HEK293 (cell line): ENCODE measurements around the gene TEDC2.
A peak's percentile ranks its signal among the peaks of the same experiment; 100 is the strongest.

Experiments
- CTCF ChIA-PET: fragments of 350-600 bp; formaldehyde crosslinking; extraction: SDS; loops from one replicate; lab custom pipeline; 2021; ENCODE audit warnings: antibody characterized with exemption; lab: Yijun Ruan, JAX
- POLR2A ChIA-PET: fragments of 300-600 bp; formaldehyde crosslinking; extraction: SDS; loops from one replicate; lab custom pipeline; 2020; ENCODE audit warnings: antibody characterized with exemption, inconsistent platforms; lab: Yijun Ruan, JAX
- H3K27ac ChIP-seq: fragments of 200-500 bp; sonication (Bioruptor generic); 2 replicates; pipeline ENCODE4 v1.5.1; 2014; ENCODE audit warnings: low read depth, low read length, control low read depth, inconsistent platforms; ENCODE audit errors: extremely low read depth
- H3K36me3 ChIP-seq, 2 experiments: fragments of 200-500 bp in 1 of 2; sonication (Bioruptor generic) in 1 of 2; 1 replicate in 1 of 2; 2 replicates in 1 of 2; pipeline ENCODE4 v1.5.1; 2014 to 2017; ENCODE audit warnings: inconsistent platforms in 2 of 2, low read length in 2 of 2; ENCODE audit not compliant: control insufficient read depth in 2 of 2, insufficient read depth in 1 of 2
- H3K4me1 ChIP-seq: fragments of 200-500 bp; sonication (Bioruptor generic); 2 replicates; pipeline ENCODE4 v1.5.1; 2014; ENCODE audit warnings: mild to moderate bottlenecking, low read length, inconsistent platforms; ENCODE audit not compliant: control insufficient read depth, insufficient read depth
- H3K4me3 ChIP-seq: 2 replicates; pipeline ENCODE4 v1.5.1; 2011; ENCODE audit warnings: low read depth, mild to moderate bottlenecking, control low read depth, low read length, moderate library complexity
- H3K9me3 ChIP-seq: fragments of 200-500 bp; sonication (Bioruptor generic); 2 replicates; pipeline ENCODE4 v1.5.1; 2014; ENCODE audit warnings: low read depth, low read length, inconsistent platforms; ENCODE audit not compliant: control insufficient read depth, insufficient read depth
- HOXC10 ChIP-seq: sonication (generic); formaldehyde crosslinking; IDR thresholded peaks from 2 replicates; pipeline ENCODE4 v1.8.1; 2023; ENCODE audit warnings: mild to moderate bottlenecking, missing genetic modification reagents
- IKZF3 ChIP-seq: fragments of 450-650 bp; IDR thresholded peaks from 2 replicates; pipeline ENCODE4 v1.5.0; 2018; ENCODE audit warnings: missing biosample characterization, mild to moderate bottlenecking, missing genetic modification characterization, moderate library complexity
- SCRT2 ChIP-seq: fragments of 450-650 bp; formaldehyde crosslinking; IDR thresholded peaks from 2 replicates; pipeline ENCODE4 v1.5.1; 2016; ENCODE audit warnings: missing biosample characterization, missing genetic modification characterization
- TCF7L2 ChIP-seq: IDR thresholded peaks from 2 replicates; pipeline ENCODE4 v1.6.1; 2011; ENCODE audit warnings: low read depth, mild to moderate bottlenecking, inconsistent platforms, low read length, moderate library complexity, borderline replicate concordance
- ZFP3 ChIP-seq: fragments of 450-650 bp; formaldehyde crosslinking; IDR thresholded peaks from 2 replicates; pipeline ENCODE4 v1.5.1; 2016; ENCODE audit warnings: low read depth, missing biosample characterization, missing genetic modification characterization
- ZNF114 ChIP-seq: fragments of 450-650 bp; formaldehyde crosslinking; IDR thresholded peaks from 2 replicates; pipeline ENCODE4 v1.5.0; 2017; ENCODE audit warnings: missing biosample characterization, missing genetic modification characterization
- ZNF140 ChIP-seq: fragments of 450-650 bp; formaldehyde crosslinking; IDR thresholded peaks from 2 replicates; pipeline ENCODE4 v1.5.1; 2016; ENCODE audit warnings: missing biosample characterization, missing genetic modification characterization
- ZNF174 ChIP-seq: fragments of 450-650 bp; formaldehyde crosslinking; IDR thresholded peaks from 2 replicates; pipeline ENCODE4 v1.5.0; 2017; ENCODE audit warnings: missing biosample characterization, mild to moderate bottlenecking, missing genetic modification characterization
- ZNF248 ChIP-seq: fragments of 450-650 bp; formaldehyde crosslinking; IDR thresholded peaks from 2 replicates; pipeline ENCODE4 v1.5.1; 2017; ENCODE audit warnings: missing biosample characterization, missing genetic modification characterization
- ZNF37A ChIP-seq: fragments of 450-650 bp; IDR thresholded peaks from 2 replicates; pipeline ENCODE4 v1.5.1; 2018; ENCODE audit warnings: missing biosample characterization, missing genetic modification characterization
- ZNF510 ChIP-seq: fragments of 450-650 bp; formaldehyde crosslinking; IDR thresholded peaks from 2 replicates; pipeline ENCODE4 v1.5.1; 2018; ENCODE audit warnings: mild to moderate bottlenecking, missing genetic modification characterization, missing biosample characterization; ENCODE audit not compliant: insufficient replicate concordance
- ZNF560 ChIP-seq: fragments of 450-650 bp; formaldehyde crosslinking; IDR thresholded peaks from 2 replicates; pipeline ENCODE4 v1.5.1; 2017; ENCODE audit warnings: missing biosample characterization, missing genetic modification characterization, borderline replicate concordance
- ZNF571 ChIP-seq: fragments of 450-650 bp; formaldehyde crosslinking; IDR thresholded peaks from 2 replicates; pipeline ENCODE4 v1.5.0; 2017; ENCODE audit warnings: missing biosample characterization, missing genetic modification characterization
- ZNF596 ChIP-seq: fragments of 450-650 bp; IDR thresholded peaks from 2 replicates; pipeline ENCODE4 v1.5.0; 2018; ENCODE audit warnings: missing biosample characterization, mild to moderate bottlenecking, missing genetic modification characterization, moderate library complexity
- ZNF626 ChIP-seq: fragments of 450-650 bp; sonication (Bioruptor Pico); formaldehyde crosslinking; IDR thresholded peaks from 2 replicates; pipeline ENCODE4 v1.5.1; 2018; ENCODE audit warnings: missing biosample characterization, missing genetic modification characterization, inconsistent platforms
- ZNF658 ChIP-seq: fragments of 450-650 bp; formaldehyde crosslinking; IDR thresholded peaks from 2 replicates; pipeline ENCODE4; 2016; ENCODE audit warnings: missing biosample characterization, missing genetic modification characterization
- ZNF677 ChIP-seq: fragments of 450-650 bp; IDR thresholded peaks from 2 replicates; pipeline ENCODE4 v1.5.0; 2018; ENCODE audit warnings: missing biosample characterization, mild to moderate bottlenecking, missing genetic modification characterization, moderate library complexity
- ZNF768 ChIP-seq: fragments of 450-650 bp; formaldehyde crosslinking; IDR thresholded peaks from 2 replicates; pipeline ENCODE4 v1.5.1; 2018; ENCODE audit warnings: missing biosample characterization, mild to moderate bottlenecking, missing genetic modification characterization
- TF ChIP-seq, protein P1 (sequence below): fragments of 450-650 bp; formaldehyde crosslinking; IDR thresholded peaks from 2 replicates; pipeline ENCODE4 v1.5.1; 2017; ENCODE audit warnings: missing biosample characterization, missing genetic modification characterization
- TF ChIP-seq, protein P2 (sequence below): fragments of 450-650 bp; formaldehyde crosslinking; IDR thresholded peaks from 2 replicates; pipeline ENCODE4 v1.5.1; 2016; ENCODE audit warnings: missing biosample characterization, missing genetic modification characterization
- TF ChIP-seq, protein P3 (sequence below): fragments of 450-650 bp; formaldehyde crosslinking; conservative IDR thresholded peaks from 2 replicates; pipeline ENCODE4 v1.5.1; 2016; ENCODE audit warnings: low read depth, missing biosample characterization, missing genetic modification characterization
- TF ChIP-seq, protein P4 (sequence below): fragments of 450-650 bp; formaldehyde crosslinking; IDR thresholded peaks from 2 replicates; pipeline ENCODE4 v1.5.1; 2017; ENCODE audit warnings: missing biosample characterization, missing genetic modification characterization

Gene TEDC2

GRCh38 chr16:2475413-2476344 lies 15.8 kb downstream of the TEDC2 start (continued):
- no peak for TF ChIP-seq TCF7L2
- TF ChIP-seq ZNF174 (tag by site-specific recombination) = no peak
- TF ChIP-seq ZNF140 (tag by site-specific recombination) = no peak
- no peak for TF ChIP-seq HOXC10 (CRISPR knock-in tag)
- no peak for TF ChIP-seq ZNF768 (tag by site-specific recombination)
- TF ChIP-seq, protein P1, sequence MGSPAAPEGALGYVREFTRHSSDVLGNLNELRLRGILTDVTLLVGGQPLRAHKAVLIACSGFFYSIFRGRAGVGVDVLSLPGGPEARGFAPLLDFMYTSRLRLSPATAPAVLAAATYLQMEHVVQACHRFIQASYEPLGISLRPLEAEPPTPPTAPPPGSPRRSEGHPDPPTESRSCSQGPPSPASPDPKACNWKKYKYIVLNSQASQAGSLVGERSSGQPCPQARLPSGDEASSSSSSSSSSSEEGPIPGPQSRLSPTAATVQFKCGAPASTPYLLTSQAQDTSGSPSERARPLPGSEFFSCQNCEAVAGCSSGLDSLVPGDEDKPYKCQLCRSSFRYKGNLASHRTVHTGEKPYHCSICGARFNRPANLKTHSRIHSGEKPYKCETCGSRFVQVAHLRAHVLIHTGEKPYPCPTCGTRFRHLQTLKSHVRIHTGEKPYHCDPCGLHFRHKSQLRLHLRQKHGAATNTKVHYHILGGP (tag by site-specific recombination) = no peak
- no peak for TF ChIP-seq ZNF658
- TF ChIP-seq ZFP3 (tag by site-specific recombination) = no peak
- 0 out of 2 replicates have a peak, but pooled peaks have one; percentile 12 for TF ChIP-seq IKZF3
- peak; percentile 57 for TF ChIP-seq SCRT2

- TF ChIP-seq ZNF140 (tag by site-specific recombination) = no peak
- TF ChIP-seq ZNF626 (tag by site-specific recombination) = no peak
- TF ChIP-seq, protein P2, sequence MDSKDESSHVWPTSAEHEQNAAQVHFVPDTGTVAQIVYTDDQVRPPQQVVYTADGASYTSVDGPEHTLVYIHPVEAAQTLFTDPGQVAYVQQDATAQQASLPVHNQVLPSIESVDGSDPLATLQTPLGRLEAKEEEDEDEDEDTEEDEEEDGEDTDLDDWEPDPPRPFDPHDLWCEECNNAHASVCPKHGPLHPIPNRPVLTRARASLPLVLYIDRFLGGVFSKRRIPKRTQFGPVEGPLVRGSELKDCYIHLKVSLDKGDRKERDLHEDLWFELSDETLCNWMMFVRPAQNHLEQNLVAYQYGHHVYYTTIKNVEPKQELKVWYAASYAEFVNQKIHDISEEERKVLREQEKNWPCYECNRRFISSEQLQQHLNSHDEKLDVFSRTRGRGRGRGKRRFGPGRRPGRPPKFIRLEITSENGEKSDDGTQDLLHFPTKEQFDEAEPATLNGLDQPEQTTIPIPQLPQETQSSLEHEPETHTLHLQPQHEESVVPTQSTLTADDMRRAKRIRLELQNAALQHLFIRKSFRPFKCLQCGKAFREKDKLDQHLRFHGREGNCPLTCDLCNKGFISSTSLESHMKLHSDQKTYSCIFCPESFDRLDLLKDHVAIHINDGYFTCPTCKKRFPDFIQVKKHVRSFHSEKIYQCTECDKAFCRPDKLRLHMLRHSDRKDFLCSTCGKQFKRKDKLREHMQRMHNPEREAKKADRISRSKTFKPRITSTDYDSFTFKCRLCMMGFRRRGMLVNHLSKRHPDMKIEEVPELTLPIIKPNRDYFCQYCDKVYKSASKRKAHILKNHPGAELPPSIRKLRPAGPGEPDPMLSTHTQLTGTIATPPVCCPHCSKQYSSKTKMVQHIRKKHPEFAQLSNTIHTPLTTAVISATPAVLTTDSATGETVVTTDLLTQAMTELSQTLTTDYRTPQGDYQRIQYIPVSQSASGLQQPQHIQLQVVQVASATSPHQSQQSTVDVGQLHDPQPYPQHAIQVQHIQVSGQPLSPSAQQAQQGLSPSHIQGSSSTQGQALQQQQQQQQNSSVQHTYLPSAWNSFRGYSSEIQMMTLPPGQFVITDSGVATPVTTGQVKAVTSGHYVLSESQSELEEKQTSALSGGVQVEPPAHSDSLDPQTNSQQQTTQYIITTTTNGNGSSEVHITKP (tag by site-specific recombination) = no peak
- TF ChIP-seq ZNF114 (tag by site-specific recombination) = no peak
- TF ChIP-seq, protein P3, sequence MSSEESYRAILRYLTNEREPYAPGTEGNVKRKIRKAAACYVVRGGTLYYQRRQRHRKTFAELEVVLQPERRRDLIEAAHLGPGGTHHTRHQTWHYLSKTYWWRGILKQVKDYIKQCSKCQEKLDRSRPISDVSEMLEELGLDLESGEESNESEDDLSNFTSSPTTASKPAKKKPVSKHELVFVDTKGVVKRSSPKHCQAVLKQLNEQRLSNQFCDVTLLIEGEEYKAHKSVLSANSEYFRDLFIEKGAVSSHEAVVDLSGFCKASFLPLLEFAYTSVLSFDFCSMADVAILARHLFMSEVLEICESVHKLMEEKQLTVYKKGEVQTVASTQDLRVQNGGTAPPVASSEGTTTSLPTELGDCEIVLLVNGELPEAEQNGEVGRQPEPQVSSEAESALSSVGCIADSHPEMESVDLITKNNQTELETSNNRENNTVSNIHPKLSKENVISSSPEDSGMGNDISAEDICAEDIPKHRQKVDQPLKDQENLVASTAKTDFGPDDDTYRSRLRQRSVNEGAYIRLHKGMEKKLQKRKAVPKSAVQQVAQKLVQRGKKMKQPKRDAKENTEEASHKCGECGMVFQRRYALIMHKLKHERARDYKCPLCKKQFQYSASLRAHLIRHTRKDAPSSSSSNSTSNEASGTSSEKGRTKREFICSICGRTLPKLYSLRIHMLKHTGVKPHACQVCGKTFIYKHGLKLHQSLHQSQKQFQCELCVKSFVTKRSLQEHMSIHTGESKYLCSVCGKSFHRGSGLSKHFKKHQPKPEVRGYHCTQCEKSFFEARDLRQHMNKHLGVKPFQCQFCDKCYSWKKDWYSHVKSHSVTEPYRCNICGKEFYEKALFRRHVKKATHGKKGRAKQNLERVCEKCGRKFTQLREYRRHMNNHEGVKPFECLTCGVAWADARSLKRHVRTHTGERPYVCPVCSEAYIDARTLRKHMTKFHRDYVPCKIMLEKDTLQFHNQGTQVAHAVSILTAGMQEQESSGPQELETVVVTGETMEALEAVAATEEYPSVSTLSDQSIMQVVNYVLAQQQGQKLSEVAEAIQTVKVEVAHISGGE (tag by site-specific recombination) = no peak
- no peak for TF ChIP-seq ZNF596
- TF ChIP-seq ZNF677 = no peak
- TF ChIP-seq, protein P4, sequence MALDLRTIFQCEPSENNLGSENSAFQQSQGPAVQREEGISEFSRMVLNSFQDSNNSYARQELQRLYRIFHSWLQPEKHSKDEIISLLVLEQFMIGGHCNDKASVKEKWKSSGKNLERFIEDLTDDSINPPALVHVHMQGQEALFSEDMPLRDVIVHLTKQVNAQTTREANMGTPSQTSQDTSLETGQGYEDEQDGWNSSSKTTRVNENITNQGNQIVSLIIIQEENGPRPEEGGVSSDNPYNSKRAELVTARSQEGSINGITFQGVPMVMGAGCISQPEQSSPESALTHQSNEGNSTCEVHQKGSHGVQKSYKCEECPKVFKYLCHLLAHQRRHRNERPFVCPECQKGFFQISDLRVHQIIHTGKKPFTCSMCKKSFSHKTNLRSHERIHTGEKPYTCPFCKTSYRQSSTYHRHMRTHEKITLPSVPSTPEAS = no peak
- no peak for TF ChIP-seq ZNF560 (tag by site-specific recombination)
- TF ChIP-seq ZNF510 (tag by site-specific recombination) = no peak
- no peak for TF ChIP-seq ZNF248
- TF ChIP-seq ZNF571 (tag by site-specific recombination) = no peak
- no peak for TF ChIP-seq ZNF37A
- H3K9me3 ChIP-seq = no peaks in the 10 kb centered on the region
- no peak overlapping the region for H3K27ac ChIP-seq
- peaks cover 10% of the 10 kb centered on the region for H3K4me1 ChIP-seq
- POLR2A ChIA-PET = no interaction called here
- CTCF ChIA-PET = no interaction called here
- no peak overlapping the region for H3K4me3 ChIP-seq
- H3K36me3 ChIP-seq = peaks cover 0 to 4% of the 10 kb centered on the region in 2 experiments; a peak in 1 of 3 replicates
These were observed 16.4 kb downstream of the TEDC2 start for GRCh38 chr16:2476345-2476720.
